ENCODE results near the gene TNRC6C.

Gene TNRC6C

GRCh38 chr17:77924757-77925336, 33.7 kb upstream of the TNRC6C start:
- Histone ChIP-seq H3K4me3 (ENCODE audit: low read depth, low read length) (no peak overlapping the region), H3K27ac (ENCODE audit: extremely low read depth, low read depth, low read length) (no peak overlapping the region), H3K9me3 (ENCODE audit: control insufficient read depth, insufficient read depth, low read depth, low read length) (no peaks in the 10 kb centered on the region), H3K4me1 (ENCODE audit: control insufficient read depth, insufficient read depth, low read length) (peaks cover 6% of the 10 kb centered on the region), H3K36me3 (ENCODE audit: control insufficient read depth in 2 of 2, insufficient read depth in 1 of 2, low read length in 2 of 2) (no peaks in the 10 kb centered on the region)
- ChIA-PET CTCF (no interaction called here), POLR2A (interaction anchor here (1.5 kb wide), 1 partner anchor 33 kb away, joined by 6 read pairs; the partner anchor contains the start of gene TNRC6C)
- TF ChIP-seq PRDM10 (tag by site-specific recombination; IDR thresholded peaks at IDR 0.05) (0 out of 2 replicates have a peak, but pooled peaks have one; percentile 41), ZSCAN18 (tag by site-specific recombination; IDR thresholded peaks at IDR 0.05) (no peak), ZIC2 (tag by site-specific recombination; IDR thresholded peaks at IDR 0.05) (peak; percentile 52), INSM2 (tag by site-specific recombination; IDR thresholded peaks at IDR 0.05) (no peak), ZNF692 (tag by site-specific recombination; IDR thresholded peaks at IDR 0.05) (no peak), PRDM4 (tag by site-specific recombination; IDR thresholded peaks at IDR 0.05) (no peak), HOXA7 (CRISPR knock-in tag; IDR thresholded peaks at IDR 0.05; ENCODE audit: borderline replicate concordance) (no peak), ZNF423 (tag by site-specific recombination; IDR thresholded peaks at IDR 0.05) (no peak), ZBTB17 (tag by site-specific recombination; IDR thresholded peaks at IDR 0.05) (no peak), SCRT1 (tag by site-specific recombination; IDR thresholded peaks at IDR 0.05; ENCODE audit: borderline replicate concordance) (no peak), ZNF398 (tag by site-specific recombination; IDR thresholded peaks at IDR 0.05) (peak; percentile 42), ZNF138 (tag by site-specific recombination; IDR thresholded peaks at IDR 0.05; ENCODE audit: borderline replicate concordance) (no peak), ZBTB48 (tag by site-specific recombination; IDR thresholded peaks at IDR 0.05) (no peak), PRDM1 (tag by site-specific recombination; IDR thresholded peaks at IDR 0.05) (no peak), ZBTB26 (tag by site-specific recombination; optimal IDR thresholded peaks at IDR 0.05) (no peak), ZNF311 (tag by site-specific recombination; IDR thresholded peaks at IDR 0.05; ENCODE audit: borderline replicate concordance) (no peak), RBAK (tag by site-specific recombination; IDR thresholded peaks at IDR 0.05) (no peak), ZNF777 (tag by site-specific recombination; IDR thresholded peaks at IDR 0.05; ENCODE audit: borderline replicate concordance) (no peak), OVOL3 (tag by site-specific recombination; IDR thresholded peaks at IDR 0.05) (no peak), ZNF664 (tag by site-specific recombination; IDR thresholded peaks at IDR 0.05) (no peak), WT1 (tag by site-specific recombination; IDR thresholded peaks at IDR 0.05) (peak; percentile 40; the same call in 1 of the 2 replicates)

Data from HEK293 (cell line).